ENCODE results near the gene SPTBN5.

DNA sequence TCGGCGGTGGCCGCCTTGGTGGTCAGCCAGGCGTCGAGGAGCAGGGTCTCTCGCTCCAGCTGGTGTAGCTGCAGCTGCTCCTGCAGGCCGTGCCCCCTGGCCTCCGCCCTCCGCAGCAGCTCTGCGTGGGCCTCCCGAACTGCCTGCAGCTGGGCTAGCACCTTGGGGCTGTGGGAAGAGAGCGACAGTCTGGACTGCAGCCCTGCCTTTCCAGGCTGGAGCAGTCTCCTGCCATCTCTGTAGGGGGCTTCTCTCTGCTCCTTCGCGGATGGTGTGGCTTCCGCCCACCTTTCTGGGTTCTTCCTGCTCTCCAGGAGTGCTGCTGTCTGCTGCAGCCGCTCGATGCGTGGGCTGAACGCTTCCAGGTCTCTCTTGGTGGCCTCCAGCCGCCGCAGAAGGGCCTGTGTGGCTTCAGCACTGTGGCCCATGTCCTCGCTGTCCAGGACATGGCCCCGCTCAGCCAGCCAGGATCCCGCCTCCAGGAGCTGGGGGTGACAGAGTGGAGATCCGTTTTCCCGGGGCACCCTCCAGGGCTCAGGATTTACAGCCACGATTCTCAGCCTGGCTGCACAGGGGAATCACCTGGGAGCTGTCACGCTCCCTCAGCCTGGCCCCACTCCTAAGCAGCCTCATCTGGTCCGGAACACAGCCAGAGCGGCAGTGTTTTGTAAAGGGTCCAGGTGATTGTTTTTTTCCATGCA lies 38.4 kb downstream of the SPTBN5 start:
- TF ChIP-seq, protein P1, sequence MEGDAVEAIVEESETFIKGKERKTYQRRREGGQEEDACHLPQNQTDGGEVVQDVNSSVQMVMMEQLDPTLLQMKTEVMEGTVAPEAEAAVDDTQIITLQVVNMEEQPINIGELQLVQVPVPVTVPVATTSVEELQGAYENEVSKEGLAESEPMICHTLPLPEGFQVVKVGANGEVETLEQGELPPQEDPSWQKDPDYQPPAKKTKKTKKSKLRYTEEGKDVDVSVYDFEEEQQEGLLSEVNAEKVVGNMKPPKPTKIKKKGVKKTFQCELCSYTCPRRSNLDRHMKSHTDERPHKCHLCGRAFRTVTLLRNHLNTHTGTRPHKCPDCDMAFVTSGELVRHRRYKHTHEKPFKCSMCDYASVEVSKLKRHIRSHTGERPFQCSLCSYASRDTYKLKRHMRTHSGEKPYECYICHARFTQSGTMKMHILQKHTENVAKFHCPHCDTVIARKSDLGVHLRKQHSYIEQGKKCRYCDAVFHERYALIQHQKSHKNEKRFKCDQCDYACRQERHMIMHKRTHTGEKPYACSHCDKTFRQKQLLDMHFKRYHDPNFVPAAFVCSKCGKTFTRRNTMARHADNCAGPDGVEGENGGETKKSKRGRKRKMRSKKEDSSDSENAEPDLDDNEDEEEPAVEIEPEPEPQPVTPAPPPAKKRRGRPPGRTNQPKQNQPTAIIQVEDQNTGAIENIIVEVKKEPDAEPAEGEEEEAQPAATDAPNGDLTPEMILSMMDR (IDR thresholded peaks at IDR 0.05) = no peak
- TF ChIP-seq POLR2AphosphoS5 (IDR thresholded peaks at IDR 0.05; ENCODE audit: low read depth, low read length) (no peak), SIN3A (IDR thresholded peaks at IDR 0.05; ENCODE audit: borderline replicate concordance, insufficient read depth, low read depth, low read length) (no peak), TCF7L2 (IDR thresholded peaks at IDR 0.05; ENCODE audit: low read depth, low read length) (no peak)
